Measurements from ENCODE around the gene PKHD1.

The PKHD1 gene

GRCh38 chr6:51600514-51600913, 486.9 kb downstream of the PKHD1 start:
- no peak for DNase-seq

GRCh38 chr6:51598171-51598570, 489.2 kb downstream of the PKHD1 start:
- DNase-seq = no peak

GRCh38 chr6:51594981-51595380, 492.4 kb downstream of the PKHD1 start:
- DNase-seq = no peak

- DNase-seq = no peak
Observed at GRCh38 chr6:51585264-51585663, 502.1 kb downstream of the PKHD1 start.

- DNase-seq = no peak
Observed at GRCh38 chr6:51584163-51584562, 503.2 kb downstream of the PKHD1 start.

GRCh38 chr6:51578994-51579393, 508.4 kb downstream of the PKHD1 start:
- no peak for DNase-seq

- DNase-seq = no peak
Observed at GRCh38 chr6:51578362-51578761, 509.1 kb downstream of the PKHD1 start.

GRCh38 chr6:51574040-51574439, 513.4 kb downstream of the PKHD1 start:
- no peak for DNase-seq

GRCh38 chr6:51571168-51571567, 516.2 kb downstream of the PKHD1 start:
- no peak for DNase-seq

- DNase-seq = no peak
Observed at GRCh38 chr6:51570168-51570921, 517.1 kb downstream of the PKHD1 start.

- DNase-seq = no peak
Observed at GRCh38 chr6:51569594-51569993, 517.8 kb downstream of the PKHD1 start.

- DNase-seq = no peak
Observed at GRCh38 chr6:51568771-51569170, 518.6 kb downstream of the PKHD1 start.

GRCh38 chr6:51565472-51565871, 521.9 kb downstream of the PKHD1 start:
- no peak for DNase-seq

Measured in NCI-H2107 (cell line).